Central memory CD8-positive, alpha-beta T cell (primary cell): ENCODE results near the gene CLDND1.

Experiments used
- ATAC-seq: fragments of 150-1000 bp; cut with Tn5 transposase; replicated peaks from 2 replicates; pipeline ENCODE4 v1.10.0; 2022; ENCODE audit warnings: mild to moderate bottlenecking, moderate FRiP score, moderate number of reproducible peaks; ENCODE audit not compliant: poor library complexity, severe bottlenecking; ENCODE audit errors: extremely low read depth
- DNase-seq, 2 donors: peaks; one replicate each; pipeline ENCODE4 v3.0.0; 2021; ENCODE audit warnings: low spot score in 2 of 2
- H3K27ac Mint-ChIP-seq: one replicate; pipeline ENCODE4 v1.8.0; 2022; ENCODE audit warnings: low read depth, mild to moderate bottlenecking, moderate library complexity, mixed read lengths
- H3K27me3 Mint-ChIP-seq: one replicate; pipeline ENCODE4 v1.8.0; 2022; ENCODE audit warnings: mixed read lengths
- H3K36me3 Mint-ChIP-seq: one replicate; pipeline ENCODE4 v1.8.0; 2022; ENCODE audit warnings: mild to moderate bottlenecking, moderate library complexity, mixed read lengths; ENCODE audit not compliant: insufficient read depth
- H3K4me1 Mint-ChIP-seq: one replicate; pipeline ENCODE4 v1.8.0; 2022; ENCODE audit warnings: mixed read lengths
- H3K4me3 Mint-ChIP-seq: one replicate; pipeline ENCODE4 v1.8.0; 2022; ENCODE audit warnings: mild to moderate bottlenecking, moderate library complexity, mixed read lengths
- H3K9me3 Mint-ChIP-seq: one replicate; pipeline ENCODE4 v1.8.0; 2022; ENCODE audit warnings: mixed read lengths

The CLDND1 gene

DNA sequence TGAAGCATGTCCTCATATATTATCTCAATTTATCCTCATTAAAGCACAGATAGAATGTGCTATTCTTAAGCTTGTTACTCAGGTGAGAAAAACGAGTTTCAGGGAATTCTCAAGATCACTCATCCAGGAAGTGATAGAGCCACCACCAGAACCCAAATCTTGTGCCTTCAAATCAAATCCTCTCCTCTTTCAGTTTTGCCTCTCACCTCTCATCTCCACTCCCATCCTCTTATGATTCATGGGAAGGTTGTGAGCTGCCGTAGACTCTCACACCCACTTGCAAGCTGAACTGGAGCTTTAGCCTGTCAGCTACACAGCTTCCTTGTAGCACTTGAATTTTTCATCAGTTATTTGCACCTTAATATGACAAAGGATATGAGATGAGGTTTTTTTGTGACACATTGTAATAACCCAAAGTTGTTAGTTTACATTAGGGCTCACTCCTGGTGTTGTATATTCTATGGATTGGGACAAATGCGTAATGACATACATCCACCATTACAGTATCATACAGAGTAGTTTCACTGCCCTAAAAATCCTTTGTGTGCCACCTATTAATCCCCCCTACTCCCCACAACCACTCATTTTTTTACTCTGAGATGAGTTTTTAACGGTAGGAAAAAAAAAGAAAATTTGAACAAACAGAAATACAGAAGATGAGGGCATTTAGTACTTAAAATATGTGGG lies 34.8 kb upstream of the CLDND1 start:
- ATAC-seq (peak; percentile 20), DNase-seq (peak in 1 of 2 donors; percentile 23)
- H3K27ac Mint-ChIP-seq: peak overlapping the region; percentile 98
- H3K9me3 Mint-ChIP-seq: no peaks in the 10 kb centered on the region
- H3K4me1 Mint-ChIP-seq: peaks cover 82% of the 10 kb centered on the region
- peak overlapping the region; percentile 86 for H3K4me3 Mint-ChIP-seq
- H3K27me3 Mint-ChIP-seq: no peaks in the 10 kb centered on the region
- H3K36me3 Mint-ChIP-seq: peaks cover 12% of the 10 kb centered on the region

DNA sequence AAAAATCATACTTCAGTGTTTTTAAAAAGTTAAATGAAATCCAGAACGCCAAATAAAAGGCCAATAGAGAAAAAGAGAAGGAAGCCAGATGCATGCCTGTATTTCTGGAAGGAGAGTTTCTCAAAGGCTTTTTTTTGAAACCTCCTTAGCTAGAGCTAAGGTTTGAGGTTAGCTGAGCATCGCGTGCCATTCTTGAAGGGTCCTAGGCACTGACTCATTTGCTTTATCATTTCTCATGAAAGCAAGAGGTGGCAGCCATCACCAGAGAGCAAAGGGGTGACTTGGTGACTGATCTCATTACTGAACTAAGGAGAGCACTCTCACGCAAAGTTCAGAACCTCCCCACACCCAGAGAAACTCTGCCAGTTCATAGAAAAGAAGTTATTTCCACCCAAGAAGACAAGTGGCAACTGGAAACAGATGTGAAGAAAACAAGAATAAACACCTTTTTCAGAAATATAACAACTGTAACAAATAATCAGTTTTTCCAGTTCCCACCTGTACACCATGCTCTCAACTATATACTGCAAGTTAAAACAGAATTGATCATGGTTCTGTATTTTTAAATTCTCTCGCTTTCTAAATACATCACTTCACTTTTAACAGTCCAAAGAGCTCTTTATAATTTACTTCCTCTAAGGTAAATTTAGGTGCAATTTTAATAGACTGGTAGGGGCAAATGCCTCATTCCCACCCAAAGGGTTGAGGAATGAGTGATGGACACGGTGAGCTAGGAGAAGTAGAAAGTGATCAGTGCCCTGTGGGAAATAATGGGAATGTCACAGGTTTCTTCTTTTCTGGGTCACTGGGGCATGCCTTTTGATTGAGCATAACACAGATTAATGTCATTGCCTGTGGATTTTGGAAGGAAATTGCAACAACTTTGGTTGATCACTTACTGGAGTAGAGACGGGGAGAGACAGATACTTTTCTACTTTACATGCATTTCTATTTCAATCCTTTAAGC lies 33.7 kb upstream of the CLDND1 start:
- H3K27ac Mint-ChIP-seq: peak overlapping the region; percentile 98
- H3K4me3 Mint-ChIP-seq: peak overlapping the region; percentile 86
- ATAC-seq (peak; percentile 81), DNase-seq (peak in 1 of 2 donors; percentile 52)
- no peaks in the 10 kb centered on the region for H3K9me3 Mint-ChIP-seq
- H3K4me1 Mint-ChIP-seq: peaks cover 92% of the 10 kb centered on the region
- H3K36me3 Mint-ChIP-seq: peaks cover 12% of the 10 kb centered on the region
- H3K27me3 Mint-ChIP-seq: no peaks in the 10 kb centered on the region

DNA sequence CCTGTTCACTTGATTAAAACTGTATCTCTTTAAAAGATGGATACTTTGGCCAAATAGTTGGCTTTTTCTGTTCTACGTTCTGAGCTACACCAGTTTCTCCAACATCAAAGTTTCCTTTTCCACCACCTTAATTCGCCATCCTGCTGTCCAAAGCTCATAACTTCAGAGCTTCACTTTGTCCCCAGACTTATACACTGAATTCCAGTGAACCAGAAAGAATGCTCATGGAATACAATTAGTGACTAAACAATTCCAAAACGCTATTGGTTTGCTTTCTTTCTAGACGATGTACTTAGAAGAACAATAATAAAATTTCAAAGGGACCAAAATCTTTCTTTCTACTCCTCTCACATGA lies 32.3 kb upstream of the CLDND1 start:
- ATAC-seq: no peak
- H3K4me1 Mint-ChIP-seq: peaks cover 98% of the 10 kb centered on the region
- H3K9me3 Mint-ChIP-seq: no peaks in the 10 kb centered on the region
- no peaks in the 10 kb centered on the region for H3K27me3 Mint-ChIP-seq
- peak overlapping the region; percentile 98 for H3K27ac Mint-ChIP-seq
- DNase-seq: no peak
- peaks cover 12% of the 10 kb centered on the region for H3K36me3 Mint-ChIP-seq
- peak overlapping the region; percentile 86 for H3K4me3 Mint-ChIP-seq

DNA sequence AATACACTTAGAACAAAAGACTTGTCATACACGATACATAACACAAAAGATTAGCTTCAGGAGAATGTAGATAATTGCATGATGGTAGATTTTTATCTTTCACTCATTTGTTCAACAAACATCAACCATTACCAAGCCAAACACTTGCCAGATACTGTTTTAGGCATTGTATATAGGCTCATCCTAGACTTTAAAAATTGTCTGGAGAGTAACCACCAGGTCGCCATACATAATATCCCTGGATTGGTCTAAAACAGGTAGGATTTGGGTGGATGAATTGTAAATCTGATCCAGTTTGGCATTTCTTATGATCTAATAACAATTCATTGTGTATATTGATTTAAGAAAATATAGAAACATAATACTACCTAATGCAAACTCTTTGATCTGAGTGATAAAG lies 31.9 kb upstream of the CLDND1 start:
- no peaks in the 10 kb centered on the region for H3K9me3 Mint-ChIP-seq
- ATAC-seq (no peak), DNase-seq (no peak)
- peak overlapping the region; percentile 98 for H3K27ac Mint-ChIP-seq
- H3K27me3 Mint-ChIP-seq: no peaks in the 10 kb centered on the region
- H3K36me3 Mint-ChIP-seq: peaks cover 12% of the 10 kb centered on the region
- peaks cover 99% of the 10 kb centered on the region for H3K4me1 Mint-ChIP-seq
- H3K4me3 Mint-ChIP-seq: peak overlapping the region; percentile 86

DNA sequence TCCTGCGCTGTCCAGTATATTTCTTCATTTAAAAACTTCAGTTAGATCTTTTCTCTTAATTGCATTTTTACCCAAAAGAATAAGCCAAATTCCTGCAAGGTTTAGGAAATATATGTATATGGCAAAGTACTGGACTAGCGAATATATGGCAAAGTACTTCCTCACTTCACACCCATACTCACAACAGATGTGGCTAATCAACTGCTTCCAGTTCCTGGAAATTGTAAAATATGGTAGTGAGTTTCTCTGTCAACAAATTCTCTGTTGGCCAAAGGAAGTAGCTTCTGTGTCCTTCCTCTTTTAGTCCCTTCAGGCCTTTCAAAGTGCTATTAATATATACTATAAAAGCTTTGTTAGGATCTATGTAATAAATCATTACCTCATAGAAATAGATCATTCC lies 31.1 kb upstream of the CLDND1 start:
- Mint-ChIP-seq H3K9me3 (no peaks in the 10 kb centered on the region), H3K36me3 (peaks cover 10% of the 10 kb centered on the region), H3K27me3 (no peaks in the 10 kb centered on the region), H3K27ac (peak overlapping the region; percentile 98), H3K4me1 (peaks cover 96% of the 10 kb centered on the region), H3K4me3 (peak overlapping the region; percentile 66)
- ATAC-seq (no peak), DNase-seq (no peak)

DNA sequence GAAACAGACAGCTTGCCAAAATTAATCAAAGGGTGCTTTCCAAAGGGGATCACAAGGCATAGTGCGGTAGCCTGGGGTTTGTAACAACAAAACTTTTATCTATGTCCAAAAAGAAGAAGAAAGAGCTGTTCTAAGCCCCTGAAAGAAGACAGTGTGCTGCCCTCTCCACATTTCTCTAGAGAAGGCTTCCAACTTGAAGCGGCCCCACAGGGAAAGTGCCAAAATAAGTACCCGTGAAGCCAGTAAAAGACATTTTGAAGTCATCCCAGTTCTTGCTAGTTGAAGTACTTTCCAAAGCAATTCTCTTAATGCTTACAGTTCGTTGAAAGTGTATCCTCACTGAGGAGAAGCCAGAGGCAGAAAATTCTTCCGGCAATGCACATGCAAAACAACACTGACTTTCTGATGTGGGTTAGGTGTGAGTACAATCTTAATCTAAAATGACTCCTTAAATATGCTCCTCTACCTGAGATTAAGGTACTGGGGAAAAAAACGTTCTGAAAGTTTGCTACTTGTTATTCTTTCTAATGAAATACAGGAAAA lies 30.4 kb upstream of the CLDND1 start:
- ATAC-seq: no peak
- Mint-ChIP-seq H3K4me1 (peaks cover 96% of the 10 kb centered on the region), H3K36me3 (peaks cover 10% of the 10 kb centered on the region), H3K27me3 (no peaks in the 10 kb centered on the region), H3K4me3 (peak overlapping the region; percentile 66), H3K9me3 (no peaks in the 10 kb centered on the region), H3K27ac (peak overlapping the region; percentile 98)
- DNase-seq: no peak

DNA sequence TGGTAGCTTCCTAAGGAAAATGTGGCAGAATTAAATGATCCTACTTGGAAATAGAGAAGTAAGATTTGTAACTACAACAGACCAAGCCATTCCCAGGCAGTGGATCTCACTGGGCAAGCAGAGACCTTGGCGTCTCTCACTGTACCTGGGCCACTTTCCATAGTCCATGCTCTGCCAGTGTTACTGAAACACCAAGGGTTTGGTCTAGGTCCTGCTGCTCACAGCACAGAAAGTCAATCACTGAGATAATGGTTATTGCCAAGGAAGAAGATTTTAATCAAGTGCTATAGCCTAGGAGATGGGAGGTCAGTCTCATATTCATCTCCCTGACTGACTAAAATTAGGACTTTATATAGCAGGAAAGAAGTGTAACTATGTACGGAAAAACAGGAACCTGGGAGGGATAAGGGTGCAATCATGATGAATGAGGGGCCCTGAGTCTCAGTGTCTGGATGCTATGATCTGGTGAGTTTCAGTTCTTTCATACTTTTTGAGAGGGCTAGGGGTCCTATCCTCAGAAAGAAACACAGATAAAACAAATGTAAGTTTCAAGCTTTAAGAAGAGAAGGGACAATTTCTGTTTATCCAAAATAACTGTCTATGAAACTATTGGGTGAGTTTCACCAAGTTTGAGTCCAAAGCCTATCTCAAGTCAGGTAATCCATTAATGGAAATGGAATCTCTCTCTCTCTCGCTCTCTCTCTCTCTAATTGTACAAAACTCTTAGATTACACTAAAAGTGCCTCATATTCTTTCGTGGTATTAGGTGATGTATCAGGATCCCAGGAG lies 29.7 kb upstream of the CLDND1 start:
- Mint-ChIP-seq H3K9me3 (no peaks in the 10 kb centered on the region), H3K4me3 (peak overlapping the region; percentile 66), H3K27ac (peak overlapping the region; percentile 98), H3K4me1 (peaks cover 90% of the 10 kb centered on the region), H3K27me3 (no peaks in the 10 kb centered on the region), H3K36me3 (peaks cover 10% of the 10 kb centered on the region)
- DNase-seq: no peak
- ATAC-seq: no peak

DNA sequence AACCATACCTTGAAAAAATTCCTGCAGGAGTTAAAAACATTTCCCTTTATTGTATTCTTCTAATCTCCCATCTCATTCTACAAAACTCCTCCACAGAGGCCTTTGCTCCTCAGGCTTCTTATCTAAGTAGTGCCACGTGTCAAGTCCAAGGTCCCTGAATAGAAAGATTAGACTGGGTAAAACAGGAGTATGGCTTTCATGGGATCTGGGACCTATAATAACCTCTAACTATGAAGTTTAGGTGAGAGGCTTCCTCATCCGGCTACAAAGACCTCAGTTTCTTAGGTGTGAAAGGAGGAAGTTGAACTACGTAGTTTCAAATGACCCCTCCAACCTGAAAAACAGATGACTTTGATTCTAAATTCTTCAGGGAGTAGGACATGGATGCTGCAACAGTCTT lies 29.1 kb upstream of the CLDND1 start:
- H3K27ac Mint-ChIP-seq: peak overlapping the region; percentile 98
- no peaks in the 10 kb centered on the region for H3K9me3 Mint-ChIP-seq
- H3K36me3 Mint-ChIP-seq: peaks cover 10% of the 10 kb centered on the region
- H3K4me3 Mint-ChIP-seq: peak overlapping the region; percentile 66
- ATAC-seq: peak; percentile 26
- H3K4me1 Mint-ChIP-seq: peaks cover 84% of the 10 kb centered on the region
- no peaks in the 10 kb centered on the region for H3K27me3 Mint-ChIP-seq
- no peak for DNase-seq

DNA sequence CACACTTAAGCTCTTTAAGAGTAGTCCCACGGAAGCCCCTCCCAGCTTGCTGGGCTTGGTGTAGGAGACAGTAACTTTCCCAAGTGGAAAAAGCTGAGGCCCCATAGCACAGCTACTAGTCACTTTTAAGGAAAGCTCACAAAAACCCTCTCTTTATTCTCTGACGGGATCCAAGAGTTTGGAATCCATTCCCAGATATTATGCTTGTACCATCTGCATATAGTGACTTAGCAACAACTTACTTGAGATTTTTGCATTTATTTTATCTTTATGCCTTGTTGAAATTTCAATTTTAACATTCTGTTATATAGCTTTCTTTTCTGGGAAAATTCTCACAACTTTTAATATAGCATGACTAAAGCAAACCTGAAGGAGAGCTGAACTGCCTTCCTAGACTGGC lies 28.5 kb upstream of the CLDND1 start:
- DNase-seq (no peak), ATAC-seq (no peak)
- Mint-ChIP-seq H3K4me3 (peak overlapping the region; percentile 66), H3K27me3 (no peaks in the 10 kb centered on the region), H3K4me1 (peaks cover 82% of the 10 kb centered on the region), H3K27ac (peak overlapping the region; percentile 98), H3K36me3 (peaks cover 8% of the 10 kb centered on the region), H3K9me3 (no peaks in the 10 kb centered on the region)

DNA sequence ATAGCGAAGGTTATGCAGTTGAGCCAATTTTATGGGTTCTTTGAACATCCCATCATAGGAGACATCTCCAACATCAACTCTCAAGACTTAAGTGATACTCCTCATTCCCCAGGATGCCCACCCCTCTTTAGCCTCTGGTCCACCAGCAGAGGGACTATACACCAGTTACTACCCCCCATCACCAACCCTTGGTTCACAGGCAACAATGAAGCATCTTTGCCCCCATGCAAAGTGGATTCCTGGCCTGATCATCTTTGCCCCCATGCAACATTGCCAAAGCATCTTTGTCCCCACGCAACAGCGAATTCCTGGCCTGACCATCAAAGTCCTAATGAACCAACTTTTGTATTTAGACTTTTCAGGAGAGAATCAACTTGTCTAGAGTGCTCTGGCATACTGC lies 28.1 kb upstream of the CLDND1 start:
- H3K36me3 Mint-ChIP-seq: peaks cover 4% of the 10 kb centered on the region
- peaks cover 82% of the 10 kb centered on the region for H3K4me1 Mint-ChIP-seq
- H3K9me3 Mint-ChIP-seq: no peaks in the 10 kb centered on the region

DNA sequence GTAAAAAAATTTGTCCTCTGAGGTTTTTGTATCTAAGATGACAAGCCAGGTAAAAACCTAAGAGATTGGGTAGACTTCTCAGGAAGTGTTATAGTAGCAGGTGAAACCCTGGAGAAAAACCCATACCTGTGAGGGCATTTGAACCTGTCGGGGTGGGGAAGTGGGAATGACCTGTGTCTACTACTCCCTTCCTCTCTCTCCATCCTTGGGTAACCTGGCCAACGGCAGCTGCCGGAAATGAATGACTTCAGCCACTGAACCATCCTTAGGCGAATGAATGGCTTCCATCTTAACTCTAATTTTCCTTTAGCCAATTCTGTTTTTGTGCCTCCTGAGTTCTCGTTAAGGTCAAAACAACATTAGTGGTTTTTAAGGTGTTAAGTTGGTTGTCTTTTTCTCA lies 25.8 kb upstream of the CLDND1 start:
- H3K4me3 Mint-ChIP-seq: peak overlapping the region; percentile 25
- peak overlapping the region; percentile 98 for H3K27ac Mint-ChIP-seq
- H3K9me3 Mint-ChIP-seq: no peaks in the 10 kb centered on the region
- H3K27me3 Mint-ChIP-seq: no peaks in the 10 kb centered on the region
- DNase-seq (no peak), ATAC-seq (no peak)
- peaks cover 2% of the 10 kb centered on the region for H3K36me3 Mint-ChIP-seq
- H3K4me1 Mint-ChIP-seq: peaks cover 59% of the 10 kb centered on the region

More for the DNA sequence above, 28.1 kb upstream of the CLDND1 start:
- no peak for ATAC-seq
- Mint-ChIP-seq H3K27me3 (no peaks in the 10 kb centered on the region), H3K4me3 (no peak overlapping the region), H3K27ac (peak overlapping the region; percentile 98)
- no peak for DNase-seq

DNA sequence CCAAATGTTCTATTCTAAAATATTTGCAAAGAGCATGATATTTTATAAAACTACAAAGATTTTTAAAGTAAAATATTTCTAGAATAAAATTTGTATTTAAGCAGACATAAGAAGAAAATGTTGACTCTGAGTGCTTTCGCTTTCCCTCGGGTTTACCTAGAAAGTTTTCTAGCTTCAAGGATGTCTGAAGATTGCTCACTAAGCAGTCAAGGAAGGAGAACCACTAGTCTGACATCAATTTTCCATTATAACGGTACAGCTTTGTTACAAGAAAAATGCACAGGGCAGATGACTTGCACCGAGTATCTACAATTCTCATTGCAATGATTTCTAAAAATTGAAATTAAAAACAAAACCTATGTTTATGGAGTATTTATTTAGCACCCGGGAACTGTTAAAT lies 23.2 kb upstream of the CLDND1 start:
- Mint-ChIP-seq H3K9me3 (no peaks in the 10 kb centered on the region), H3K27me3 (no peaks in the 10 kb centered on the region), H3K36me3 (no peaks in the 10 kb centered on the region), H3K27ac (peak overlapping the region; percentile 80), H3K4me3 (peak overlapping the region; percentile 25), H3K4me1 (peaks cover 51% of the 10 kb centered on the region)
- DNase-seq (no peak), ATAC-seq (peak; percentile 74)
